Measurements from ENCODE around the gene SEC62. TPM values are rescaled to one million over a fixed set of nuclear protein-coding genes. Genes with fewer than 3 reads are reported as not detected.

SEC62 gene
- total RNA-seq (2014; rRNA removed; shearing (Covaris generic)) (19.9 and 23.6 TPM in 2 replicates), polyA plus RNA-seq (2016; fragmentation: Nextera tagmentation; extraction: Ambion mirVana) (279 and 306 TPM in 2 replicates)
- long read RNA-seq, partial matches to known transcripts: 57 of 59 reads
- long read RNA-seq, other reads (novel, unspliced or antisense): 2 of 59 reads

- peaks cover 24% of the 10 kb centered on the region for H3K4me1 ChIP-seq (ENCODE audit: insufficient read depth)
- H3K4me3 ChIP-seq: peak within 1 kb of the TSS; percentile 91
- H3F3A ChIP-seq (replicated peaks; ENCODE audit: low read depth): no peaks in the 10 kb centered on the region
- no peaks in the 10 kb centered on the region for H3K9me2 ChIP-seq (ENCODE audit: insufficient read depth)
- peaks cover 46% of the 10 kb centered on the region for H3K79me2 ChIP-seq (replicated peaks; ENCODE audit: insufficient read depth)
- peak within 1 kb of the TSS; percentile 62; the same call in 1 of the 2 replicates for H3K27ac ChIP-seq (ENCODE audit: low read depth)
- Mint-ChIP-seq H3K9me3 (no peaks in the 10 kb centered on the region), H3K27ac (peak within 1 kb of the TSS; percentile 97), H3K4me3 (peak within 1 kb of the TSS; percentile 86), H3K36me3 (ENCODE audit: low read depth) (no peaks in the 10 kb centered on the region; the same call in 2 of the 3 replicates), H3K27me3 (ENCODE audit: insufficient read depth, low read depth, poor library complexity) (no peaks in the 10 kb centered on the region), H3K4me1 (peaks cover 27% of the 10 kb centered on the region)
- TF ChIP-seq CTCF (conservative IDR thresholded peaks at IDR 0.05; ENCODE audit: low read depth in 2 of 2) (peak; percentile 40 to 59), CREB1 (CRISPR knock-in tag; IDR thresholded peaks at IDR 0.05; ENCODE audit: low read depth) (peak; percentile 91), ZNF331 (CRISPR knock-in tag; IDR thresholded peaks at IDR 0.05; ENCODE audit: low read depth) (0 out of 2 replicates have a peak, but pooled peaks have one; percentile 27), REST (IDR thresholded peaks at IDR 0.05; ENCODE audit: unreplicated experiment) (no peak), ZNF114 (CRISPR knock-in tag; IDR thresholded peaks at IDR 0.05) (peak; percentile 97), JUNB (IDR thresholded peaks at IDR 0.05; ENCODE audit: unreplicated experiment) (no peak), NANOG (IDR thresholded peaks at IDR 0.05; ENCODE audit: borderline replicate concordance) (no peak), EZH2 (IDR thresholded peaks at IDR 0.05; ENCODE audit: low read depth, unreplicated experiment) (no peak), ETS1 (IDR thresholded peaks at IDR 0.05) (no peak), ZNF462 (CRISPR knock-in tag; IDR thresholded peaks at IDR 0.05) (peak; percentile 98), STAT1 (IDR thresholded peaks at IDR 0.05; ENCODE audit: unreplicated experiment) (no peak), EZH2phosphoT487 (IDR thresholded peaks at IDR 0.05; ENCODE audit: unreplicated experiment) (no peak), POLR2AphosphoS5 (IDR thresholded peaks at IDR 0.05; ENCODE audit: low read depth) (peak; percentile 98)
- peaks cover 29% of the 10 kb centered on the region for H4K20me1 ChIP-seq (replicated peaks; ENCODE audit: insufficient read depth)
- H3K4me2 ChIP-seq: peak within 1 kb of the TSS; percentile 95
- peak within 1 kb of the TSS; percentile 86 for H2AFZ ChIP-seq
- DNase-seq (ENCODE audit: low spot score): peak; percentile 97
- no peaks in the 10 kb centered on the region for H3K36me3 ChIP-seq (ENCODE audit: insufficient read depth)
- peak; percentile 92 for ATAC-seq
- no peaks in the 10 kb centered on the region for H3K27me3 ChIP-seq (ENCODE audit: insufficient read depth)
These were observed at the start of gene SEC62 for GRCh38 chr3:169966428-169966950. Gene SEC62 (plus strand): TSS chr3:169966807. CDS start chr3:169966823, 16 bp downstream.

All from GM23338 (cell line).